ENCODE results near the gene ZDHHC20. TPM values are rescaled to one million over a fixed set of nuclear protein-coding genes. Genes with fewer than 3 reads are reported as not detected.

The ZDHHC20 gene
- total RNA-seq, 2 experiments from 2014 or later = 39.6 to 60.1 TPM

DNA sequence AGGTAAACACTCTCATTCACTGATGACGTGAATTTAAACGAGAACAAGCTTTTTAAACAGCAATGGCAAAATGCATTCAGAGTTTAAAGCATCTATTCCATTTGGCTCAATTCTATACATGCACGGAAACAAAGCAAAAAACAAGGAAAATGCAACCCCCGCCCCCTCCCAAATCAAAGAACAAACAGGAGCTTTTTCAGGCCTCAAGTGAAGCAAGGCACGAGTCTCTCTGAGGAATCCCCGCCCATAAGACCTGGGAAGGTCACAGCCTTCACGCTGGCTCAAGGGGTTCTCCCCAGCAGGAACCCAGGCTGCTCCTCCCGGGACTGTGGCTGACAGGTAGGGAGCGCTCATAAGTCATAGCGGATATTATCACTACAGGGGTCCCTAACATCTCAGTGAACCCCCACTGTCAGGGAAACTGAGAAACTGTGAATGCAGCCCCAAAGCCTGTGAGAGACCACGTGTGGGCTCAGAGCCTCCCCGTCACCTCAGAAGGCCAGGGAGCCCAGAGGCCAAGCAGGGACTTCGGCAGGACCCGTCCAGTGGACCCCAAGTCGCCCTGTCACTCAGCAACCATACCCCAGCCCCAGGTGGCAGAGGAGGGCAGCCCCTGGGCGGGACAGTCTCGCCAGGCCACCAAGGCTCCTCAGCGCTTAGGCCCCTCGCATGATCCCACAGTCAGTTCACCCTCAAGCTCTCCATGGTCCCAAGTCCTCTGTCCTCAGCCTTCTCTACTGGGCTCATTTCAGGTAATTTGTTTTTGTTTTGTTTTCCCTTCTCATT lies 117.3 kb downstream of the ZDHHC20 start:
- POLR2A ChIA-PET = interaction anchor here (0.6 kb wide), 1 partner anchor 848 kb away, joined by 3 read pairs; no protein-coding TSS in a partner anchor
- no peaks in the 10 kb centered on the region for H3K36me3 ChIP-seq (ENCODE audit: insufficient read depth, low read length)
- DNase-seq (ENCODE audit: low spot score) = no peak
- no peak overlapping the region for H2AFZ ChIP-seq (ENCODE audit: low read length)
- CTCF ChIA-PET (ENCODE audit: unreplicated experiment) = no interaction called here
- no TSS peak for BruUV-seq (replicated peaks)
- no peak overlapping the region for H3K4me3 ChIP-seq (ENCODE audit: low read depth, low read length, poor library complexity, severe bottlenecking)
- no peak overlapping the region for H3K27ac ChIP-seq (ENCODE audit: low read depth, low read length, poor library complexity, severe bottlenecking)
- peaks cover 10% of the 10 kb centered on the region for H3K4me1 ChIP-seq (ENCODE audit: insufficient read depth, low read length, poor library complexity, severe bottlenecking)
- H3K9me2 ChIP-seq (ENCODE audit: insufficient read depth, low read length) = no peaks in the 10 kb centered on the region
- intact Hi-C loops (cut with micrococcal nuclease; ENCODE audit: unreplicated experiment) = no loop called here
- no peaks in the 10 kb centered on the region for H3K9me3 ChIP-seq (ENCODE audit: low read length)
- TF ChIP-seq, protein P1, sequence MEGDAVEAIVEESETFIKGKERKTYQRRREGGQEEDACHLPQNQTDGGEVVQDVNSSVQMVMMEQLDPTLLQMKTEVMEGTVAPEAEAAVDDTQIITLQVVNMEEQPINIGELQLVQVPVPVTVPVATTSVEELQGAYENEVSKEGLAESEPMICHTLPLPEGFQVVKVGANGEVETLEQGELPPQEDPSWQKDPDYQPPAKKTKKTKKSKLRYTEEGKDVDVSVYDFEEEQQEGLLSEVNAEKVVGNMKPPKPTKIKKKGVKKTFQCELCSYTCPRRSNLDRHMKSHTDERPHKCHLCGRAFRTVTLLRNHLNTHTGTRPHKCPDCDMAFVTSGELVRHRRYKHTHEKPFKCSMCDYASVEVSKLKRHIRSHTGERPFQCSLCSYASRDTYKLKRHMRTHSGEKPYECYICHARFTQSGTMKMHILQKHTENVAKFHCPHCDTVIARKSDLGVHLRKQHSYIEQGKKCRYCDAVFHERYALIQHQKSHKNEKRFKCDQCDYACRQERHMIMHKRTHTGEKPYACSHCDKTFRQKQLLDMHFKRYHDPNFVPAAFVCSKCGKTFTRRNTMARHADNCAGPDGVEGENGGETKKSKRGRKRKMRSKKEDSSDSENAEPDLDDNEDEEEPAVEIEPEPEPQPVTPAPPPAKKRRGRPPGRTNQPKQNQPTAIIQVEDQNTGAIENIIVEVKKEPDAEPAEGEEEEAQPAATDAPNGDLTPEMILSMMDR (conservative IDR thresholded peaks at IDR 0.05; ENCODE audit: low read length) = no peak
- no peak for TF ChIP-seq EZH2phosphoT487 (IDR thresholded peaks at IDR 0.05; ENCODE audit: borderline replicate concordance, low read depth, low read length)
- H3K79me2 ChIP-seq (ENCODE audit: insufficient read depth, low read depth, low read length) = no peaks in the 10 kb centered on the region
- H4K20me1 ChIP-seq (ENCODE audit: insufficient read depth, low read length) = no peaks in the 10 kb centered on the region
- no peak overlapping the region for H3K4me2 ChIP-seq (ENCODE audit: low read length)

DNA sequence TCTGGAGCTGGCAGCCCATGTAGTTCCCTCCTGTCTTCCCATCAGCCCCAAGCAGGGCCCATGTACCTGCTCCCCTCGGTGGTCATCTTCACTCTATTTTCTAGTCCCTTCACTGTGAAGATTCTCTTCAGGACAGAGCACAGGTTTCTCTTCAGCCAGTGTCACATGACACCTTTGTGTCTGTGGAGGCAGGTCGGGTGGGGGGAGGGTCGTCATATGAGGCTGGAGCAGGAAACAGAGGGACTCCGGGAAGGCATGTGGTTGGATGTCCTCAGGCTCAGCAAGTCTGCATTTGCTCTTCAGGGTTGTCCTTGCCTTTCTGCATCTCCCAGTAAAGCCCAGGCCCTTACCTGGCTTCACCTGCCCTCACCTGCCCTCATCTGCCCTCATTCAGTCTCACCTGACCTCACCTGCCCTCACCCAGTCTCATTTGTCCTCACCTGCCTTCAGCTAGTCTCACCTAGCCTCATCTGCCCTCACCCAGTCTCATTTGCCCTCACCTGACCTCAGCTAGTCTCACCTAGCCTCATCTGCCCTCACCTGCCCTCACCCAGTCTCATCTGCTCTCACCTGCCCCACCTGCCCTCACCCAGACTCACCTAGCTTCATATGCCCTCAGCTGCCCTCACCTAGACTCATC lies 120.3 kb downstream of the ZDHHC20 start:
- Histone ChIP-seq H3K9me2 (ENCODE audit: insufficient read depth, low read length) (no peaks in the 10 kb centered on the region), H3K4me1 (ENCODE audit: insufficient read depth, low read length, poor library complexity, severe bottlenecking) (no peaks in the 10 kb centered on the region), H3K79me2 (ENCODE audit: insufficient read depth, low read depth, low read length) (no peaks in the 10 kb centered on the region), H3K4me3 (ENCODE audit: low read depth, low read length, poor library complexity, severe bottlenecking) (no peak overlapping the region), H2AFZ (ENCODE audit: low read length) (no peak overlapping the region), H3K27ac (ENCODE audit: low read depth, low read length, poor library complexity, severe bottlenecking) (no peak overlapping the region), H3K4me2 (ENCODE audit: low read length) (no peak overlapping the region), H3K9me3 (ENCODE audit: low read length) (no peaks in the 10 kb centered on the region), H4K20me1 (ENCODE audit: insufficient read depth, low read length) (no peaks in the 10 kb centered on the region), H3K36me3 (ENCODE audit: insufficient read depth, low read length) (no peaks in the 10 kb centered on the region)
- intact Hi-C loops (cut with micrococcal nuclease; ENCODE audit: unreplicated experiment) = no loop called here
- ChIA-PET POLR2A (no interaction called here), CTCF (ENCODE audit: unreplicated experiment) (no interaction called here)
- no peak for DNase-seq (ENCODE audit: low spot score)
- TF ChIP-seq, protein P1 (conservative IDR thresholded peaks at IDR 0.05; ENCODE audit: low read length) = no peak
- TF ChIP-seq EZH2phosphoT487 (IDR thresholded peaks at IDR 0.05; ENCODE audit: borderline replicate concordance, low read depth, low read length) = no peak
- no TSS peak for BruUV-seq (replicated peaks)

DNA sequence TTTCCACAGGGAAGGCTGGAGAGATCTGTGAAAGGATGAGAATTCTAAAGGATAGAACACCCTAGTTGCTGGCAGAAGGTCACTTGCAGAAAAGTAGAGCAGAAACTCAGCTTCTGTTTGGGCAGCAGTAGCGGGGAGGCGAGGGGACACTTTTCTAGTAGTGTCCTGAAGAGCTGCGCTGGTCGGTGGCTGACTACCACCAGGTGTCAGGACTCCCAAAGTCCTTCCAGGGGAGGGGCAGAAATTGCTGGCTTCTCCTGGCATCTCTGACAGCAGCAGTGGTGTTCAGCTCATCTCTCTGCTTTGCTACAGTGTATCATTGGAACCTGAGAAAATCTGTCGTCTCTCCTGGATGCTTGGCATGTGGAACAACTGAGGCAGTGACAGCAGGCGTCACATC lies 120.9 kb downstream of the ZDHHC20 start:
- intact Hi-C loops (cut with micrococcal nuclease; ENCODE audit: unreplicated experiment) = no loop called here
- no peaks in the 10 kb centered on the region for H3K79me2 ChIP-seq (ENCODE audit: insufficient read depth, low read depth, low read length)
- H3K36me3 ChIP-seq (ENCODE audit: insufficient read depth, low read length) = no peaks in the 10 kb centered on the region
- no peaks in the 10 kb centered on the region for H3K9me2 ChIP-seq (ENCODE audit: insufficient read depth, low read length)
- no peak overlapping the region for H3K4me2 ChIP-seq (ENCODE audit: low read length)
- BruUV-seq (replicated peaks) = no TSS peak
- ChIA-PET POLR2A (no interaction called here), CTCF (ENCODE audit: unreplicated experiment) (no interaction called here)
- H3K27ac ChIP-seq (ENCODE audit: low read depth, low read length, poor library complexity, severe bottlenecking) = no peak overlapping the region
- no peak overlapping the region for H2AFZ ChIP-seq (ENCODE audit: low read length)
- no peaks in the 10 kb centered on the region for H3K9me3 ChIP-seq (ENCODE audit: low read length)
- no peaks in the 10 kb centered on the region for H3K4me1 ChIP-seq (ENCODE audit: insufficient read depth, low read length, poor library complexity, severe bottlenecking)
- TF ChIP-seq, protein P1 (conservative IDR thresholded peaks at IDR 0.05; ENCODE audit: low read length) = no peak
- no peak for TF ChIP-seq EZH2phosphoT487 (IDR thresholded peaks at IDR 0.05; ENCODE audit: borderline replicate concordance, low read depth, low read length)
- no peak overlapping the region for H3K4me3 ChIP-seq (ENCODE audit: low read depth, low read length, poor library complexity, severe bottlenecking)
- H4K20me1 ChIP-seq (ENCODE audit: insufficient read depth, low read length) = no peaks in the 10 kb centered on the region
- DNase-seq (ENCODE audit: low spot score) = no peak
